Measurements from ENCODE around the gene USP10.

The USP10 gene

DNA sequence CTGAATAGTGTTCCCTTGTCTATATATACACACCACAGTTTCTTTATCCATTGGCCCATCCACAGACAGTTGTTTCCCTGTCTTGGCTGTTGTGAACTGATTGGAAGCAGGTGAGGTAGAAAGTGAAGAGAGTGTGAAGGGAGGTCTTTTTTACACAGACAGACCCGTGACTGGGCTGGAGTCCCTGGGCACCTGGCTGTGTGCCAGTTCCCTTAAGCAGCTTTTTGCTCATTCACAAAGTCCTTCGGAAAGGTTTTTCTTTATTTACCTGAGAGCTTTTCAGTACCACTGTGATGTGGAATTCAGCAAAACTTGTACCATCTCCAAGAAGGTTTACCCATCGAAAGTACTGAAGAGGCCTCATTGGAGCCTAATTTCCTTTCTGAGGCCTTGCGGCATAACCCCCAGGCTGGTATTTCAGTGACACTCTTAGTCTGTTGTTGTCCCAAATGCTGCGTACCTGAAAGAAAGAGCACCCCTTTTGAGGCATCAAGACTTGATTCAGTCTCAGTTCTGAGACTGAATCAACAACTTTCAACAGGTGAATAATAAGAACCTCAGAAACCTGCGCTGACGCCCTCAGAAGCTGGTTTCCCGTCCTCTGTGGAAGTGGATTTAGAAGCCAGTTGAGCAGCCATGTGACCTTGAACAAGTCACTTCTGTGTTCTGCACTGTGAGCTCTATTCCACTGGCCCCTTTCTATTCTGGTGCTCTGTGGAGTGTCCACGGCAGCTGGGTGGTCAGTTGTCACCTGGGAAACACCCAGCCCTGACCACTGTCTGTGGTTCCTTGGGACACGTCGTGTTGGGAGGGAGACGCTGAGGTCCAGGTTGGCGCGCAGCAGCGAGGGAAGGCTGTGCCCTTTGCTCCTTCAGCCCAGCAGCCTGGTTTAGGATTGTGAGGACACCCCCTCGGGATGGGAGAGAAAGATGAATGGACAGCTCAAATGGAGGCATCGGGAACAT is 66.1 kb downstream of the USP10 start:
- in situ Hi-C loops (cut with HindIII; ENCODE audit: low sequenced_read_pairs), result loop anchor here (25.0 kb wide), 1 partner anchor 171 kb away; no protein-coding TSS in a partner anchor

DNA sequence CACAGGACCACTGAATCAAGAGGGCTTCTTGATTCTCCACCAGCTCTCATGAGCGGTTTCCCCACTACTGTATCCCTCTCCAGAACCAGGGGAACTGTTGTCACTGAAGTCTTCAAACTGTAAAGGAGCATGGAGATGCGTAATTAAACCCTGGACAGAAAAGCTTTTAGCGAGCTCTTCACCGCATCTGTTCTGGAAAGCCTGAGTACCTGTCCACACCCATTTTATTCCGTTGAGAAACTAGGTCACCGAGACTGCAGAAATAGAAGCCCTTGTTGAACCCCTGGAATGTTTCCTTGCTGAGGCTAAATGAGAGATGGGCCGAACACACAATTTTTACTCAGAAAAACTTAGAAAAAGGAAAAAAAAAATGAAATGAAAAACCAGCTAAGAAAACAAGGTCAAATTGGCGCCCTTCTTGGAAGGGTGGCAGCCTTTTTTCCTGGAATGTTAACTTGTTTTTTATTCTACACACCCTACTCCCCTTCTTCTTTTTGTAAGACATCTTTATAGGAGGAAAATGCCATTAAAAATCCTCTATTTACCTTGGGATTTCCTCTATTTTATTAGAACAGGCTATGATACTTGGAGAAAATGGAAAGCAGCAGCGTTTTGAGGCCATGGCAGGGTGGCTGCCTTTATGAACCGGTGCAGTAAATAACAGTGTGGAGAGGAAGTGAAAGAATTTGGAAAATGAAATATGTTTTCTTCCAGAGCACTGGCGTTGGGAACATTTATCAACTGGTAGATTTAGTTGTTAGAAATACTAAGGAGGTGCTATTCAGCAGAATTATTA is 67.4 kb downstream of the USP10 start:
- in situ Hi-C loops (cut with HindIII; ENCODE audit: low sequenced_read_pairs), result loop anchor here (25.0 kb wide), 1 partner anchor 170 kb away; no protein-coding TSS in a partner anchor

DNA sequence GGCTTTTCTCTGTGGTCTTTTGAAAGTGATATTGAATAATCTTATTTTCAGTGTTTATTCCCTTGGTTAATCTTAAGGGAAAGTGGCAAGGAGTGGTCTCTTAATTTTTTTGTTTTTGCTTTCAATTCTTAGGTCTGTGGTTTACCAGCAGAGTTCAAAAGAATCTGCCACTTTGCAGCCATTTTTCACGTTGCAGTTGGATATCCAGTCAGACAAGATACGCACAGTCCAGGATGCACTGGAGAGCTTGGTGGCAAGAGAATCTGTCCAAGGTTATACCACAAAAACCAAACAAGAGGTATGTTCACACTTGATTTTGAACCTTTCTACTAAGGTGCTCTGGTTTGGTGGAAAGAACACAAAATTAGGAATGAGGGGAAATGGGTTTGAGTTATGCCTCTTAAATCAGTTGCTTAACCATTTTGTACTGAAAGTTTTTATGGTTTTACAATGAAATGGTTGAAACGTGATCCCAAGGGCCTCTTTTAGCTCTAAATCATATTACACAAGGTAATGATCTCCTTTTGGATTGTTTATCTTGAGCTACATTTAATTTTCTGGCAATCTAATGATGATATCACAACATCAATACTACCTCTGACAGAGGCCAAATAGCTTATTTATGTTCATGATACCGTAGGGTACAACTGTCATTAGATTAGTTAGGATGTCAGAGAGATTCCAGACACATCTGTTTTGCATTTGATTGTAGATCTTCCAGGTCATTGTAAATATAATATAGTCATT is 68.4 kb downstream of the USP10 start:
- in situ Hi-C loops (cut with HindIII; ENCODE audit: low sequenced_read_pairs), result loop anchor here (25.0 kb wide), 1 partner anchor 169 kb away; no protein-coding TSS in a partner anchor

DNA sequence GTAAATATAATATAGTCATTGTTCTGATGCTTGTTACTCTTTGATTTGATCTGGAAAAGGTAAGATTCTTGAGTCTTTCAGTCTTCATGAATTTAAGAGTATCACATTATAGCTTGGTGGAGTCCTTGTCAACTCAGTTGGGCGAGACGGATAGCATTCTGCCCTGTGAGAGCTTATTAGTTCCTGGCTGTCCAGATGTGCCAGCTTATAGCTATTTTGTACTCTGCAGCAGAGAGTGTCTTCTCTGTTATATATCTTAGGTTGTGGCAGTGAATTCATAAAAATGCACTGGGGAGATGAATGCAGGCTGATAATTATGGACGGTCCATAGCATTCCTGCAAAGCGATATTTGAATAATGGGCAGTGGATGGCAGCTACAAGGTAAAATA is 69.0 kb downstream of the USP10 start:
- in situ Hi-C loops (cut with HindIII; ENCODE audit: low sequenced_read_pairs), result loop anchor here (25.0 kb wide), 1 partner anchor 168 kb away; no protein-coding TSS in a partner anchor

DNA sequence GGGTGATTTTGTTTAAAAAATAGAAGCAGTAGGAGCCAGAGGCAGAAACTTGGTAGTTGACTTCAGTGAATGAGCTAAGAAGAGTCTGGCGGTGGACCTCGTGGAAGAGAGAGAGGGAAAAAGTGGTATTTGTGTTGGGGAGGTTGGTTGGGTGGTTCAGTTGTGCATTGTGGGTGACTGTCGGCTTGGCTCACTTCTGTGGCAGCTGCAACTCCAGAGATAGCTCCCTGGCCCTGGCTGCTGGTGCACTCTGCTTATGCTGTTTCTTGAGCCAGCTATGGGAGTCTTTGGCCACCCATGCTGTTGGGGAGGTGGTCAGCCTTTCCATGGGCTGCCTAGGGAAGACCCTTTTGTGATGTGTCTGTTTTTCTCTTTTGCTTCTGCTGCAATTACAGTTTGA is 69.6 kb downstream of the USP10 start:
- in situ Hi-C loops (cut with HindIII; ENCODE audit: low sequenced_read_pairs), result loop anchor here (25.0 kb wide), 1 partner anchor 168 kb away; no protein-coding TSS in a partner anchor

DNA sequence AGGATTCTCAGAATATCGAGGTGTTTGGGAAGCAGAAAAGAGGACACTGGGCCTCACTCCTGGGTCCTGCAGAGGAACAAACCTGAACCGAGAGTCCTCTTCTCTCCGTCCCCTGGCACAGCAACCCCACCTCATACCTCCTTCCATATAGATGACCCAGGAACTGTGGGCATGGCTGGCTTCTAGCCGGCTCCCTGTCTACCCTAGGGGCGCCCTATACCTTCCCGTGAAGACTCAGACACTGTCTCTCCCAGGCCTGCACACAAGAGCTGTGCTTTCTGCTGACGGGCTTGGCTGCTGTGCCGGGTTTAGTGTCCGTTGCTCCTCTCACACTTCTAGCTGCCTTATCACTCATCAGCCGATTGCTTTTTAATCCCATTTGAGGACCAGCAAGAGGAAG is 73.5 kb downstream of the USP10 start:
- in situ Hi-C loops (cut with HindIII; ENCODE audit: low sequenced_read_pairs), result loop anchor here (25.0 kb wide), 1 partner anchor 164 kb away; no protein-coding TSS in a partner anchor

DNA sequence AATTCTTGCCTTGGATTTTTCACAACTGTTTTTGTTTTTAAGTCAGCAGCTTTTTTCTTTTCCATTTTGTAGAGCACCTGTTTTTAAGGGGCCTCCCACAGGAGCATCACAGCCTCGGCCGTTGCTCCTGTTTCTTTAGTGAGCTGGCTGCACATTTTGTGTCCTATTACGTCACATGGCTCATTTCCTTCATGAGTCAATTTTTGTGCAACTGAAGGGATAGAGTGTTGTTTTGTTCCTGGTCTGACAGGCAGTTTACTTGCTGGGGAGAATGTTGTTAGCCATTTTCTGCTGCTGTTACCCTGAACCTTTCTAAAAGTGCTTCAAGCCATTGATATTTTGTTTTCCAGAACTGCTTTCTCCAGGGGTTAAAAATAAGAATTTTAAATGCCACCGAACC is 75.0 kb downstream of the USP10 start:
- in situ Hi-C loops (cut with HindIII; ENCODE audit: low sequenced_read_pairs), result loop anchor here (25.0 kb wide), 1 partner anchor 162 kb away; no protein-coding TSS in a partner anchor

DNA sequence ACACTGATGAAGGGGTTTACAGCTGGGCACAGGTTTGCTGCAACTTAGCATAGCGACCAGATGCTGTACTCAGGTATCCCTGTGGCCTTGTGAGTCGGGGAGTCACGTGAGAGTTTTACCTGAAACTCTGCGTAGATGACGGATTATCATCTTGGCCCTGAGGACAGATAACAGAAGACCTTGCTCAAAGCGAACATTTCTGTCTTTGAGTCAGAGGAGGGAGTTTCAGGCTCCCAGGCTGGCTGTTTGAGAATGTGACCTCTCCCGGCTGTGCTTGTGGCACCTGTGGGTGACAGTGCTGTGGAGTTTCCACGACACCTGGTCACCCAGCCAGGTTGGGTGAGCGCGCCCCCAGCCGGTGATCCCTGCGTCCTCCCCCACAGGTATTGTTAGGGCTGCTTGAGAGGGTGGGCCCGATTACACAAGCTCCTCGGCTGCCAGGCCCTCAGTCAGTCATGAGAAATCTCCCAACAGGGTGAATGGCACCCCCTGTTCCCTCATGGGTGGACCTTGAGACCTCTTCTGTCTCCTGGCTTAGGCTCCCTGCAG is 75.5 kb downstream of the USP10 start:
- in situ Hi-C loops (cut with HindIII; ENCODE audit: low sequenced_read_pairs), result no loop called here

DNA sequence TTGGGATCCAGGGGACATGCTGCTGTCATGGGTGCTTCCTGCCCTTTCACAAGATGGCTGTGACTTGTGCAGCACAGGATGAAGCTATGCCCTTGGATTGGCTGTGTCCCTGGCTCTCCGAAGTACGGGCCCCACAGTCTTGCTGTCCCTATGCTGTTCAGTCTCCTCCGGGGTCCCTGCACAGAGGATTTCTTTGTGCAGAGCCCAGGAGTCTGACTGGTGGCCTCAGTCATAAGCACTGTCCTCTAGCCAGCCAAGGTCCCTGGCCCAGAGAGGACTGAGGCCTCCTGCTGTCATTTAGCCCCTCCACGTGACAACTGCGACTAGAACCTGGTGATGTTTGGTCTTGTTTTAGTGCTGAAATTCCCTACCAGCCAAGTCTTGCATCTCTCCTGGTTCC is 77.6 kb downstream of the USP10 start:
- in situ Hi-C loops (cut with HindIII; ENCODE audit: low sequenced_read_pairs), result no loop called here

DNA sequence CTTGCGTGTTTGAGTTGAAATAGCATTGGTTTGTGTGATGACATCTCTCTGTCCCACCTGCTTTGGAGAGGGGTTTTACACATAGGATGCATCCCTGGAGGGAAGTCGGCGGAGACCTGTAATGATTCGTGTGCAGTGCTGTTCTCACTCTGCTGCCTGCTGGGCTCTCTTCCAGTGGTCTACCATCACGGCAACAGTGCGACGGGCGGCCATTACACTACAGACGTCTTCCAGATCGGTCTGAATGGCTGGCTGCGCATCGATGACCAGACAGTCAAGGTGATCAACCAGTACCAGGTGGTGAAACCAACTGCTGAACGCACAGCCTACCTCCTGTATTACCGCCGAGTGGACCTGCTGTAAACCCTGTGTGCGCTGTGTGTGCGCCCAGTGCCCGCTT is 78.9 kb downstream of the USP10 start:
- in situ Hi-C loops (cut with HindIII; ENCODE audit: low sequenced_read_pairs), result no loop called here

DNA sequence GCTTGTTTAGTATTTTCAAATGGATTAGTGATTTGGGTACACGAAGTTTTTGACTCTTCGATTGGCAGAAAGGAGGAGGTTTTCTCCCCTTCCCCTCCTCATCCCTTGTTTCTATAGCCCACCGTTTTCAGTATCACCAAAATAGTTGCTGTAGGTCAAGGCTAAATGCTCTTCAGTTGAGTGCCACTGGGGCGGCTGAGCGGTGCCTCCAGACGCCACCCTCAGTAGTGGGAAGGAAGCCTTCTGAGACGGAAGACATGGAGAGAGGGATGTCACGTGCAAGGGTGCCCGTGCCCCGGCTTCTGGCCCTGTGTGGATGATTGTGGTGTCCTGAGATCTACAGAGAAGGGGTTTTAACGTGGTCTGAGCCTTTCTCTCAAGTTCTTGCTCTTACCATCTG is 80.3 kb downstream of the USP10 start:
- in situ Hi-C loops (cut with HindIII; ENCODE audit: low sequenced_read_pairs), result no loop called here

DNA sequence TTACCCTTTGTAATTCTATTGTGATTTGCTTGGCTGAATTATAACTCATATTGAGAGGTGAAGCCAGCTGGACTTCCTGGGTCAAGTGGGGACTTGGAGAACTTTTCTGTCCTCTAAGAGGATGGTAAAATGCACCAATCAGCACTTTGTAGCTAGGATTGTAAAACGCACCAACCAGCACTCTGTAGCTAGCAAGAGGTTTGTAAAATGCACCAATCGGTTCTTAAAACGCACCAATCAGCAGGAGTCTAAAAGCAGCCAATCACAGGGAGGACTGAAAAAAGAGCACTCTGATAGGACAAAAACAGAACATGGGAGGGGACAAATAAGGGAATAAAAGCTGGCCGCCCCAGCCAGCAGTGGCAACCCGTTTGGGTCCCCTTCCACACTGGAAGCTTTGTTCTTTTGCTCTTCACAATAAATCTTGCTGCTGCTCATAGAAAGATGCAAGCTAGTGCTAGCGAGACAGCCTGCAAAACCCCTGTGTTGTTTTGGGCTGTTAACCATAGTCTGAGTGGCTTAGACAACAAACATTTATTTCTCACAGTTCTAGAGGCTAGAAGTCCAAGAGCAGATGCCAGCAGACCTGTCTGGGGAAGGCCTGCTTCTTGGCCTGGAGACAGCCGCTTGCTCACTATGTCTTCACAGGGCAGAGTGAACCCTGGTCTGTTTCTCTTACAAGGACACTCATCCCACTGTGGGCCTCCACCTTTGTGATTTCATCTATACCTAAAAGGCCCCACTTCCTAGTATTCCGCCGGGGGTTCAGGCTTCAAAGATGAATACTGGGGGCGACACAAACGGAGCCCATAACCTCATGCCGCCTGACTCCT is 81.0 kb downstream of the USP10 start:
- in situ Hi-C loops (cut with HindIII; ENCODE audit: low sequenced_read_pairs), result no loop called here

DNA sequence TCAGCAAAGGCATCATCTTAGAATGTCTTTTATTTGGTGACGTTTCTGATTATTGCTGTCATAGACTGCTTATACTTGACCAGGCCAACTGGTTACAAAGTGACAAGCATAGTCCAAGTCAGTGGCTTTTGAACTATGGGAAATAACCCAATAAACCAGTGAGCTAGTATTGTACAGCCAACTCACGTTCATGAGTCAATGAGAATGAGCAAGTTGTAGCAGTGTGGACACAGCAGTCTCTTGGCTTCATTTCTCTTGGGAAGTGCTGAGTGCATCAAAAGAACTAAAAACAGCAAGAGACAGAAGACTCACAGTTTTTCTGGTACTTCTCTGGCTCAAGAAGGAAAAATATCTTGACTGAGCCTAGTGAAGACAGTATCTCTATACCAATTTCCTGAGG is 83.0 kb downstream of the USP10 start:
- in situ Hi-C loops (cut with HindIII; ENCODE audit: low sequenced_read_pairs), result no loop called here

DNA sequence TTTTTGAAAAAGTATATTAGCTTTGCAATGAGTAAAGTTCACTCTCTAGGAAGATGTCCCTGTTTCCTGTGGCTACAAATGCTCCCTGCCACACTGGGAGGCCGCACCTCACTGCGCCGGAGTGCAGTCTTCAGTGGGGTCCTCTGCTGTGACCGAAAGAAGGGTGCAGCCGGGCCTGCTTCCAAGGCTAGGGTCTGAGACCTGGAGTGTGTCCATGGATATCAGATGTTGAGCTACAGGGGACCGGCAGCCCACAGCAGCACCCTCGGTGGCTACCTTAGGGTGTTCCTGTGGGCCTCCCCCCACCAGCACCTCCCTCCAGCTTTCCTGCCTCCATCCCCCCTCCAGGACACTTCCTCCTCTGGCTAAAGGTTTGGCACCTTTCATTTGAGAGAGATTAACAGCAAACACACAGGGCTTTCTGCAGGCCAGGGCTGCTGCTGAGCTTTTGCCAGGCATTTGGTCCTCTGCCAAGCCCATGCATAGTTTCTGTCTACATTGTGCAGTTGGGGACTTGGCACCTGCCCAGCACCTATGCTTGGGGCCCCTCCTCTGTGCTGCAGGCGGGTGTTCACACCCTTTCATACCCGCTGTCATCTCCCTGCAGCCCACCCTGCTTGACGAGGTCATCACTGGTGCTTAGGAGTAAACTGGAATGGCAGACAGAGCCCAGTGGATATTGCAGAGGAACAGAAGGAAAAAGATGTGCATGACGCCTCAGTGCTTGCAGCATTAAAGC is 86.2 kb downstream of the USP10 start:
- in situ Hi-C loops (cut with HindIII; ENCODE audit: low sequenced_read_pairs), result loop anchor here (5.0 kb wide), 1 partner anchor 81 kb away; no protein-coding TSS in a partner anchor

DNA sequence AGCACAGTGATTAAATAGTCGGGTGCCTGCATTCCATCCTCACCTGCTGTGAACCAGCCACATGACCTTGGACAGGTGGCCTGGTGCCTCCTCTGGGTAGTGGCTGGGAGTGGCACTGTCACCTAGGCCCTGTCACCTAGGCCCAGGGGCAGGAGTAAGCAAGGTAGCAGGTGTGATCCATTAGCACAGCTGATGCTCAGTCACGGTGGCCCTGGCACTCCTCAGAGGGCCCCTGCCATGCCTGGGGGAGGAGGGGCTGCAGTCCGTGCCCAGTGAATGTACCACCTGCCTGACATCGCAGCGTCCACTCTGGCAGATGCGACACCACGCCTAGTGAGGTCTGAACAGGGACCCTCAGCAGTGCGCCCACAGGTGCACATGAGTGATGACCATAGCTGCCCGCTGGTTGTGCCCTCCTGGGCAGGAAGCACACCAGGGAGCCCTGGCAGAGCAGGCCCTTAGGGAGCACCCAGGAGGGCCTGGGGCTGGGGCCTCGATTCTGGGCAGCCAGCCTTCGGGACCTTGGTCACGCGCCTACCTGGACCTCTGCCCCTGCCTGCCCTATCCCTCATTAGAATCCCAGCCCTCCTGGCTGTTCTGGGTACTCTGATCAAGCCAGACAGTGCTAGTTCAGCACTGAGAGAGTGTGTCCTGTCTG is 86.9 kb downstream of the USP10 start:
- in situ Hi-C loops (cut with HindIII; ENCODE audit: low sequenced_read_pairs), result loop anchor here (5.0 kb wide), 1 partner anchor 81 kb away; no protein-coding TSS in a partner anchor

DNA sequence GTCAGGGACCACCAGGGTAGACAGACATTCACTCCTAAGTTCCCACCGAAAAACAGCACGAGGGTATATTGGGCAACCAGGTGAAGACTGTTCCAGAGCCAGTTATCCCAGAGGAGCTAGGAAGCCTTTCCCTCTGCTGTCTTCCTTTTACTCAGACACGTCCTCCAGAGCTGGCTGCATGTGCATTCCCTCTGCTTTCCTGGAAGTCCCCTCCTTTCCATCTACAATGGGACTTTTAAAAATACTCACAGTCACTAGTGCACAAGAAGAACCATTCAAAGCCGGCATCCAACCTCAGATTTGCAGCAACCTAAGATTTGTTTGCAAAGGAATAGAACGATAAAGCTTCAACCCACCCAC is 87.4 kb downstream of the USP10 start:
- in situ Hi-C loops (cut with HindIII; ENCODE audit: low sequenced_read_pairs), result loop anchor here (5.0 kb wide), 1 partner anchor 80 kb away; no protein-coding TSS in a partner anchor

DNA sequence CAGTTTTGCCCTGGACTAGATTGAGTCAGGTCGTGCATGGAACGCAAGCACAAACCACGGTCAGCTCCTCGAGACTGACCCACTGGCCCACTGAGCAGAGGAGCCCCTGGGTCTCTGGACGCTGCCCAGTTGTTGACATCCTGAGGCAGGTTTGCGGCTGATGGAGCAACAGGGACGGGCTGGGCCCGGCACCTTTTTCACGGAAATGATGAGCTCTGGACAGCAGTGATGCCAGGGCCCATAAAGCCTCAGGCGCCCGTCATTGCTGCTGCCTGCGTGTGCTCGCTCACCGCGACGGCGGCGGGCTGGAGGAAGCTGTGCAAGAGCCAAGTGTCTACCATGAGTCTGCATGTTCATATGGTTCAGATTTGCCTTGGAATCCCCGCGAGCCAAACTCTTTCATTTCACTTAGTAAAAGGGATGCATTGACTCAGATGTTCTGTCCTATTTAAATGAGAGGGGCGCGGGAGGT is 89.2 kb downstream of the USP10 start:
- in situ Hi-C loops (cut with HindIII; ENCODE audit: low sequenced_read_pairs), result loop anchor here (5.0 kb wide), 1 partner anchor 78 kb away; no protein-coding TSS in a partner anchor

DNA sequence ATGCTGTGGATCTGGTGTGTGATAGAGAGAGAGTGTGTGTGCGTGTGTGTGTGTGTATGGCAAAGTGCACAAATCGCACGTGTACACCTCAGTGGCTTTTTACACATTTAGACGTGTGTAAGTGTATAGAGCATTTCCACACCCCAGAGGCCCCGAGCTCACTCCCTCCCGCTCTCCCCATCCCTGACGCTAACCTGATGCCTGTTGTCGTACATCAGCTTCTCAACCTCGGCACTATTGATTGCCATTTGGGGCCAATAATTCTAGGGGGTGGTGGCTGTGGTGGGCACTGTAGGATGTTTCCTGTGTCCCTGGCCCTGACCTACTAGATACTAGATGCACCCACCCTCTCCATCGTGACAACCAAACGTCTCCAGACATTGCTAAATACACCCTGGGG is 89.6 kb downstream of the USP10 start:
- in situ Hi-C loops (cut with HindIII; ENCODE audit: low sequenced_read_pairs), result loop anchor here (5.0 kb wide), 1 partner anchor 78 kb away; no protein-coding TSS in a partner anchor
